Measurements from ENCODE around the gene NDRG2.
A peak's percentile ranks its signal among the peaks of the same experiment; 100 is the strongest.
"Not testable (repeated sequence)": the region's sequence is repeated elsewhere in the genome, so short reads cannot be mapped to it uniquely, and the experiment has no call there.

NDRG2 gene

GRCh38 chr14:21033133-21033698 is 8.4 kb upstream of the NDRG2 start:
- DNase-seq, result no peak

GRCh38 chr14:21032326-21033132 is 7.7 kb upstream of the NDRG2 start:
- no peak for DNase-seq

GRCh38 chr14:21030531-21030930 is 5.7 kb upstream of the NDRG2 start:
- no peak for DNase-seq

- no peak for DNase-seq
Measured at GRCh38 chr14:21029917-21030316, 5.1 kb upstream of the NDRG2 start, which contains the start of gene TPPP2. Gene TPPP2 (plus strand): TSS chr14:21030217. CDS start chr14:21030582, 365 bp downstream.

- no peak for DNase-seq
Measured at GRCh38 chr14:21026988-21027315, 2.1 kb upstream of the NDRG2 start.

GRCh38 chr14:21026274-21026987 is 1.6 kb upstream of the NDRG2 start:
- DNase-seq, result no peak

GRCh38 chr14:21025371-21026273 is 761 bp upstream of the NDRG2 start:
- DNase-seq, result no peak

GRCh38 chr14:21023817-21024584 is 860 bp downstream of the NDRG2 start:
- DNase-seq, result peak in 1 of 2 donors; percentile 20

- DNase-seq, result no peak
Measured at GRCh38 chr14:21023174-21023573, 1.7 kb downstream of the NDRG2 start.

- no peak for DNase-seq
Measured at GRCh38 chr14:21022686-21023085, 2.2 kb downstream of the NDRG2 start.

GRCh38 chr14:21020977-21021545 is 3.8 kb downstream of the NDRG2 start:
- DNase-seq, result no peak

GRCh38 chr14:21019366-21019765 is 5.5 kb downstream of the NDRG2 start:
- DNase-seq, result no peak

- no peak for DNase-seq
Measured at GRCh38 chr14:21018781-21019180, 6.1 kb downstream of the NDRG2 start.

GRCh38 chr14:21018286-21018685 is 6.6 kb downstream of the NDRG2 start:
- no peak for DNase-seq

GRCh38 chr14:21017528-21018245 is 7.2 kb downstream of the NDRG2 start:
- no peak for DNase-seq

- no peak for DNase-seq
Measured at GRCh38 chr14:21016413-21017190, 8.3 kb downstream of the NDRG2 start.

- no peak for DNase-seq
Measured at GRCh38 chr14:21015312-21015711, 9.5 kb downstream of the NDRG2 start.

- DNase-seq, result peak; percentile 75 to 82
Measured at GRCh38 chr14:21014761-21015190, 10.1 kb downstream of the NDRG2 start.

- no peak for DNase-seq
Measured at GRCh38 chr14:21011136-21011535, 13.7 kb downstream of the NDRG2 start.

GRCh38 chr14:21009721-21010120 is 15.1 kb downstream of the NDRG2 start:
- DNase-seq, result not testable (repeated sequence)
